Gastrocnemius medialis (tissue), 4 donors: Measurements from ENCODE around the gene SRBD1.

ENCODE experiments used
- POLR2A ChIP-seq, 2 donors: fragments of 450-650 bp; IDR thresholded peaks; one replicate each; pipeline ENCODE4 v1.6.1; 2017; ENCODE audit warnings: antibody characterized with exemption in 2 of 2, mild to moderate bottlenecking in 2 of 2, moderate library complexity in 2 of 2
- TF ChIP-seq, protein P1 (sequence below), 5 experiments: fragments of 450-650 bp in 3 of 5; fragments of 200-600 bp in 2 of 5; sonication (generic) in 2 of 5; IDR thresholded peaks in 4 of 5; conservative IDR thresholded peaks in 1 of 5; 1 replicate in 4 of 5; 2 replicates in 1 of 5; pipeline ENCODE4 v1.5.1; 2016 to 2019; ENCODE audit warnings: antibody characterized with exemption in 5 of 5, mild to moderate bottlenecking in 3 of 5, moderate library complexity in 3 of 5

DNA sequence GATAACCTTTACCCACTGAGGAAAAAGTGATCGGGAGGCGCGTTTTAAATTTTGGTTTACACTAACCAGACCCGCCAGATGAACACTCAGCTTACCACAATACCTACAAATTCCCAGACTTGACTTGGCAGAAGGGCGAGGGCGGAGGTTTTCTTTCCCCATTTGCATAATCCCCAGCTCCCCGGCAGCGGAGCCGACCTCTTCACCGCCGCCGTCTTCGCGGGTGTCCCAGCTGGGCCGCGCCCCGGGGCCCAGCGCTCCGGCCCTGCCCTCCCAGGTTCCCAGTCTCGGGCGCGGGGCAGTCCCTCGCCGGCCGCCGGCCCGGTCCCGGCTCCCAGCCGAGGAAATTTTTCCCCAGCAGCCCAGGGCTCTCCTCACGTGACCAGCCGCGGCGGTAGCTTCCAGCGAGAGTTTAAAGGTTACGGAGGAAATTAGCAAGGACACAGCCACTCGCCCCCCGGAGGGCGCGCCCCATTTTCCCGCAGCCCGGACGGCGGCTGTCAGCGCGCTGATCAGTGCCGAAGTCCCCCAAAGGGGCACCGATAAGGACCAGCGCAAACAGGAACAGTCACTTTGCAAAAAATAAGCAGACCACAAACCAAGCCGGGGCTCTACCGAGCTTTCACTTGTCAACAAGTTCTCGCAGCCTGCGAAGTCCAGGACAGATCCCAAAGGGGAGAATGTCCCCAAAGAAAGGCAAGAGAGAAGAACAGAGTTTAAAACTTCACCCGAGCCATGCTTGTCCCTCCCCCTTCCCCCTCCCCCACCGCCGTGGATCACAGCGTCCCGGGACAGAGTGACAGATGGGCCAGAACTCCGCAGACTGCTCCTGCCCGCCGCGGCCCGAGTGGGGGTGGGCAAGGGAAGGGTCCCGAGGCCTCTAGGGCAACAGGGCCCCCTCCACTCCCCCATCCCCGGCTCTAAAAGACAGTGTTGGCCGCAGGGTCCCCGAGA lies 39.1 kb upstream of the SRBD1 start:
- TF ChIP-seq, protein P1, sequence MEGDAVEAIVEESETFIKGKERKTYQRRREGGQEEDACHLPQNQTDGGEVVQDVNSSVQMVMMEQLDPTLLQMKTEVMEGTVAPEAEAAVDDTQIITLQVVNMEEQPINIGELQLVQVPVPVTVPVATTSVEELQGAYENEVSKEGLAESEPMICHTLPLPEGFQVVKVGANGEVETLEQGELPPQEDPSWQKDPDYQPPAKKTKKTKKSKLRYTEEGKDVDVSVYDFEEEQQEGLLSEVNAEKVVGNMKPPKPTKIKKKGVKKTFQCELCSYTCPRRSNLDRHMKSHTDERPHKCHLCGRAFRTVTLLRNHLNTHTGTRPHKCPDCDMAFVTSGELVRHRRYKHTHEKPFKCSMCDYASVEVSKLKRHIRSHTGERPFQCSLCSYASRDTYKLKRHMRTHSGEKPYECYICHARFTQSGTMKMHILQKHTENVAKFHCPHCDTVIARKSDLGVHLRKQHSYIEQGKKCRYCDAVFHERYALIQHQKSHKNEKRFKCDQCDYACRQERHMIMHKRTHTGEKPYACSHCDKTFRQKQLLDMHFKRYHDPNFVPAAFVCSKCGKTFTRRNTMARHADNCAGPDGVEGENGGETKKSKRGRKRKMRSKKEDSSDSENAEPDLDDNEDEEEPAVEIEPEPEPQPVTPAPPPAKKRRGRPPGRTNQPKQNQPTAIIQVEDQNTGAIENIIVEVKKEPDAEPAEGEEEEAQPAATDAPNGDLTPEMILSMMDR (IDR thresholded peaks at IDR 0.05 in 4 of 5, conservative IDR thresholded peaks at IDR 0.05 in 1 of 5), result no peak
- TF ChIP-seq POLR2A (IDR thresholded peaks at IDR 0.05), result peak; percentile 44 to 50
